Dermis lymphatic vessel endothelial cell (primary cell): ENCODE measurements around the gene RILPL1. TPM values are rescaled to one million over a fixed set of nuclear protein-coding genes. Genes with fewer than 3 reads are reported as not detected.

Experiments used
- total RNA-seq: library from RNA; depleted of rRNA; stranded (reverse); fragments of >200 nt; gene quantifications from 2 replicates; pipeline ENCODE4 v1.2.1, GENCODE V29; 2014

The RILPL1 gene, protein sequence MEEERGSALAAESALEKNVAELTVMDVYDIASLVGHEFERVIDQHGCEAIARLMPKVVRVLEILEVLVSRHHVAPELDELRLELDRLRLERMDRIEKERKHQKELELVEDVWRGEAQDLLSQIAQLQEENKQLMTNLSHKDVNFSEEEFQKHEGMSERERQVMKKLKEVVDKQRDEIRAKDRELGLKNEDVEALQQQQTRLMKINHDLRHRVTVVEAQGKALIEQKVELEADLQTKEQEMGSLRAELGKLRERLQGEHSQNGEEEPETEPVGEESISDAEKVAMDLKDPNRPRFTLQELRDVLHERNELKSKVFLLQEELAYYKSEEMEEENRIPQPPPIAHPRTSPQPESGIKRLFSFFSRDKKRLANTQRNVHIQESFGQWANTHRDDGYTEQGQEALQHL
- 3.6 and 4.7 TPM in 2 replicates for total RNA-seq

GRCh38 chr12:123533672-123534643, at the start of gene RILPL1:
Gene RILPL1, minus strand, starts transcription at chr12:123533719. Its CDS starts 237 bp downstream, at chr12:123533482.

GRCh38 chr12:123457980-123458779, 75.3 kb downstream of the RILPL1 start, which contains the start of gene SNRNP35:
Gene SNRNP35, plus strand, starts transcription at chr12:123458139. Its CDS starts 7,402 bp downstream, at chr12:123465541.

DNA sequence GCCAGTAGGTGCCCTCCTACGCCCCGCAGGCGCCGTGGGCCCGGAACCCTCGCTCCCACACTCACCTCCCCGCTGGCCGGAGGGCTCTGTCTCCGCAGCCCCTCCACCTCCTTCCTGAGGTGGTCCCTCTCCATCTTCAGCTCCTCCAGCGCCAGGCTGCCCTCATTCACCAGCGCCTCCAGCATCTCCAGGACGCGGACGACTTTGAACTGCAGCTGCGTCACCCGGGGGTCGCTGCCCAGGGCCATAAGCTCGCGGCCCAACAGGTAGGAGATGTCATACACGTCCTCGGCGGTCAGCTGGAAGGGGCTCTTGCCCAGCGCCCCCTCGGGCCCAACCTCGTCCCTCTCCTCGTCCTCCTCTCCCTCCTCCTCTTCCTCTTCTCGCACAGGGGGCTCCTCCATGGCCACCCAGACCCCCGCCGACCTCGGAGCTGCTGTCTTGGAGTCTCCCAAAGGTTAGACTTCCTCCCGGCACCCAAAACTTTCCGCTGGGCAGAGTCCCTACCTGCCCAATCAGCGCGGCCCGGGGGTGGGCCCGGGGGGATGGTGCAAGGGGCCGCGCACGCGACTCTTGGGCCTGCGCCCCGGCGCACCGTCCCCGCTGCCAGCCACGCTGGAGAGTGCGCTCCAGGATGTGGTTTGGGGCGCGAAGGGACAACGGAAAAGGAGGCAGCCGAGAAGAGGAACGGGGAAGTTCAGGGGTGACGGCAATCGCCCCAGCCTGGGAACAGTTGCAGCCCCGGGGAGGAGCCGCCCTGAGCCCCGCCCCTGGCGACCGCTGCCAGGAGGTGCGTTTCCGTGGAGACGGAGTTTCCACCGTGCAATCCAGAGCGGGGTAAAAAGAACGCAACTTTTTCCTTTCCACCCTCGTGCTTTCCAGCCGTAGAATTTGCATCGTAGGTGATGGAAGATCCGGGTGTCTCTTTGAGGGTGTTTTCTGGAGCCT, 97.2 kb downstream of the RILPL1 start, which contains the start of gene RILPL2:
RILPL2 (minus strand) TSS at position 668 of the 948 bp plus-strand sequence; CDS start at position 404, 264 bp downstream.

Other genes starting within 250 kb of the RILPL1 start
- 21.7 and 26.5 TPM in 2 replicates for gene SBNO1, start 168.9 kb downstream of the RILPL1 start, total RNA-seq
- 24.9 and 26.3 TPM in 2 replicates for gene KMT5A, start 149.6 kb downstream of the RILPL1 start, total RNA-seq
- gene RILPL2, start 97.0 kb downstream of the RILPL1 start, total RNA-seq, result 3.1 and 4.4 TPM in 2 replicates
- 11.3 and 13.4 TPM in 2 replicates for gene SNRNP35, start 75.6 kb downstream of the RILPL1 start, total RNA-seq
- 339 and 393 TPM in 2 replicates for gene TMED2, start 50.8 kb upstream of the RILPL1 start, total RNA-seq
- gene DDX55, start 68.4 kb upstream of the RILPL1 start, total RNA-seq, result 6.9 and 11.9 TPM in 2 replicates
- 26.5 and 29.8 TPM in 2 replicates for gene EIF2B1, start 100.0 kb upstream of the RILPL1 start, total RNA-seq
- gene GTF2H3, start 100.1 kb upstream of the RILPL1 start, total RNA-seq, result 21.2 and 27.2 TPM in 2 replicates
- gene TCTN2, start 137.4 kb upstream of the RILPL1 start, total RNA-seq, result 2.9 and 5.9 TPM in 2 replicates
- 14.6 and 31.7 TPM in 2 replicates for gene ATP6V0A2, start 178.6 kb upstream of the RILPL1 start, total RNA-seq
- under 0.01 and 0.17 TPM in 2 replicates for gene DNAH10, start 228.6 kb upstream of the RILPL1 start, total RNA-seq